HCT116 (cell line): ENCODE results near the gene CBFB. TPM values are rescaled to one million over a fixed set of nuclear protein-coding genes. Genes with fewer than 3 reads are reported as not detected.

ENCODE experiments used
- ATAC-seq: fragments of 200-7000 bp; cut with Tn5 transposase; 2 replicates; pipeline ENCODE4 v1.9.1; 2020; ENCODE audit warnings: mild to moderate bottlenecking, moderate library complexity
- BruUV-seq: library from RNA; stranded (reverse); fragments of 400-500 nt; replicated peaks from 2 replicates; lab custom pipeline; 2021; lab: Mats Ljungman, UMichigan
- CTCF ChIA-PET: fragments of 300-600 bp; sonication (Branson Sonifier 250); formaldehyde crosslinking; loops from one replicate; lab custom pipeline; 2021; ENCODE audit warnings: antibody characterized with exemption; lab: Charles Lee
- POLR2A ChIA-PET: fragments of 300-600, 350-600 bp; sonication (Branson Sonifier 250); formaldehyde crosslinking; loops from one replicate; lab custom pipeline; 2021; ENCODE audit warnings: antibody characterized with exemption; lab: Charles Lee
- RAD21 ChIA-PET, 2 experiments: fragments of 300-600 bp; sonication (Branson Sonifier 250); formaldehyde crosslinking; loops; one replicate each; lab custom pipeline; 2023; ENCODE audit warnings: low total read pairs in 2 of 2; ENCODE audit not compliant: uncharacterized antibody in 2 of 2, unreplicated experiment in 2 of 2, low non-redundant PET in 1 of 2; lab: Charles Lee
- DNase-seq: peaks from one replicate; pipeline ENCODE4 v3.0.0-alpha.2; 2010; ENCODE audit warnings: low read depth, low spot score
- H2AFZ ChIP-seq: fragments of 200-600 bp; shearing (Covaris generic), sonication (generic); 2 replicates; pipeline ENCODE4 v1.6.1; 2017; ENCODE audit warnings: low read depth, mixed run types, mixed read lengths, antibody characterized with exemption, low read length; ENCODE audit not compliant: poor library complexity, severe bottlenecking
- H3K27ac ChIP-seq: 2 replicates; pipeline ENCODE4 v1.5.1; 2012; ENCODE audit warnings: low read depth, low read length
- H3K27me3 ChIP-seq: fragments of 200-600 bp; sonication (generic); 2 replicates; pipeline ENCODE4 v1.6.1; 2016; ENCODE audit warnings: mixed run types, low read length, mixed read lengths; ENCODE audit not compliant: insufficient read depth
- H3K36me3 ChIP-seq, 2 experiments: fragments of 200-500 bp in 1 of 2; fragments of 200-600 bp in 1 of 2; sonication (Bioruptor generic) in 1 of 2; sonication (generic) in 1 of 2; 2 replicates each; pipeline versions ENCODE4 v1.5.1 to v1.6.1; 2014 to 2016; ENCODE audit warnings: low read length in 2 of 2, inconsistent platforms in 1 of 2, mixed read lengths in 1 of 2, mixed run types in 1 of 2; ENCODE audit not compliant: insufficient read depth in 2 of 2, control insufficient read depth in 1 of 2
- H3K4me1 ChIP-seq, 2 experiments: fragments of 200-600 bp in 1 of 2; sonication (generic) in 1 of 2; 2 replicates each; pipeline versions ENCODE4 v1.5.1 to v1.6.1; 2012 to 2017; ENCODE audit warnings: low read length in 2 of 2, inconsistent platforms in 1 of 2, mild to moderate bottlenecking in 1 of 2, mixed read lengths in 1 of 2, mixed run types in 1 of 2, moderate library complexity in 1 of 2; ENCODE audit not compliant: insufficient read depth in 2 of 2, control insufficient read depth in 1 of 2
- H3K4me2 ChIP-seq: fragments of 200-600 bp; sonication (generic); 2 replicates; pipeline ENCODE4 v1.6.1; 2017; ENCODE audit warnings: mixed run types, low read length, mixed read lengths
- H3K4me3 ChIP-seq, 2 experiments: fragments of 200-600 bp in 1 of 2; sonication (generic) in 1 of 2; replicated peaks in 1 of 2; 2 replicates each; pipeline ENCODE4 v1.5.1; 2011 to 2016; ENCODE audit warnings: low read length in 2 of 2, control low read depth in 1 of 2, low read depth in 1 of 2, mild to moderate bottlenecking in 1 of 2, mixed read lengths in 1 of 2, mixed run types in 1 of 2
- H3K79me2 ChIP-seq: fragments of 200-600 bp; sonication (generic); 2 replicates; pipeline ENCODE4 v1.6.1; 2017; ENCODE audit warnings: mild to moderate bottlenecking, mixed run types, low read length, moderate library complexity, mixed read lengths; ENCODE audit not compliant: insufficient read depth
- H3K9ac ChIP-seq: fragments of 200-600 bp; sonication (generic); 2 replicates; pipeline ENCODE4 v1.6.1; 2016; ENCODE audit warnings: low read length, mixed read lengths
- H3K9me2 ChIP-seq: fragments of 200-600 bp; sonication (generic), shearing (Covaris generic); 2 replicates; pipeline ENCODE4 v1.6.1; 2017; ENCODE audit warnings: mixed run types, mild to moderate bottlenecking, moderate library complexity; ENCODE audit not compliant: insufficient read depth
- H3K9me3 ChIP-seq, 2 experiments: fragments of 200-500 bp in 1 of 2; fragments of 200-600 bp in 1 of 2; sonication (Bioruptor generic) in 1 of 2; sonication (generic) in 1 of 2; 2 replicates each; pipeline ENCODE4 v1.6.1; 2014 to 2017; ENCODE audit warnings: low read length in 2 of 2, mixed read lengths in 2 of 2, inconsistent platforms in 1 of 2, low read depth in 1 of 2, mild to moderate bottlenecking in 1 of 2, mixed run types in 1 of 2, moderate library complexity in 1 of 2; ENCODE audit not compliant: control insufficient read depth in 1 of 2, insufficient read depth in 1 of 2
- H4K20me1 ChIP-seq: fragments of 200-600 bp; sonication (generic), shearing (Covaris generic); 2 replicates; pipeline ENCODE4 v1.6.1; 2017; ENCODE audit warnings: mixed run types, mild to moderate bottlenecking, moderate library complexity; ENCODE audit not compliant: insufficient read depth
- ATF3 ChIP-seq: IDR thresholded peaks from 2 replicates; pipeline ENCODE4 v1.6.1; 2012
- CTCF ChIP-seq, 3 experiments: fragments of 200-600 bp in 1 of 3; sonication (generic) in 1 of 3; IDR thresholded peaks in 2 of 3; conservative IDR thresholded peaks in 1 of 3; 2 replicates each; pipeline ENCODE4 v1.5.1; 2012 to 2017; ENCODE audit warnings: low read depth in 2 of 3, low read length in 2 of 3, antibody characterized with exemption in 1 of 3, borderline replicate concordance in 1 of 3, control low read depth in 1 of 3, mild to moderate bottlenecking in 1 of 3, mixed read lengths in 1 of 3, mixed run types in 1 of 3, moderate library complexity in 1 of 3; ENCODE audit not compliant: insufficient read depth in 1 of 3
- SIN3A ChIP-seq: IDR thresholded peaks from 2 replicates; pipeline ENCODE4 v1.6.1; 2012; ENCODE audit warnings: low read depth
- intact Hi-C: fragments of 100-400 bp; cut with micrococcal nuclease; formaldehyde crosslinking; loops from 2 replicates; pipeline ENCODE4 v1.10.0; 2022
- total RNA-seq: library from RNA; stranded (reverse); gene quantifications from one replicate; pipeline ENCODE4 v1.2.1, GENCODE V29; 2021; ENCODE audit not compliant: unreplicated experiment

CBFB gene
- total RNA-seq, 1 experiment from 2014 or later: 101 TPM

GRCh38 chr16:67101311-67102082, 72.5 kb downstream of the CBFB start:
- TF ChIP-seq CTCF (IDR thresholded peaks at IDR 0.05 in 2 of 3, conservative IDR thresholded peaks at IDR 0.05 in 1 of 3; ENCODE audit: borderline replicate concordance in 1 of 3, insufficient read depth in 1 of 3, low read depth in 2 of 3, low read length in 2 of 3) (0 out of 6 replicates have a peak, but pooled peaks of 1 of the 3 experiments have one; percentile 2), ATF3 (no peak), SIN3A (no peak)
- Histone ChIP-seq H2AFZ (no peak overlapping the region), H3K9me3 (no peaks in the 10 kb centered on the region), H3K9me2 (no peaks in the 10 kb centered on the region), H4K20me1 (peaks cover 5% of the 10 kb centered on the region; the same call in 1 of the 2 replicates), H3K27ac (no peak overlapping the region), H3K4me3 (no peak overlapping the region), H3K4me2 (no peak overlapping the region), H3K9ac (no peak overlapping the region), H3K4me1 (peaks cover 0 to 6% of the 10 kb centered on the region in 2 experiments; a peak in 2 of 4 replicates), H3K79me2 (no peaks in the 10 kb centered on the region), H3K36me3 (peaks cover 10 to 18% of the 10 kb centered on the region in 2 experiments; a peak in 3 of 4 replicates), H3K27me3 (no peaks in the 10 kb centered on the region)
- intact Hi-C loops: loop anchor here (2.0 to 10.0 kb wide), 3 partner anchors 83 to 207 kb away; no protein-coding TSS in a partner anchor
- BruUV-seq: no TSS peak
- RAD21 ChIA-PET: interaction anchor here (0.7 to 1.1 kb wide), 2 partner anchors 73 to 84 kb away, joined by 3 to 4 read pairs; no protein-coding TSS in a partner anchor
- CTCF ChIA-PET: interaction anchor here (1.9 to 2.6 kb wide), 2 partner anchors 69 to 83 kb away, joined by 4 to 26 read pairs; partner anchors contain the start of gene NOL3
- DNase-seq (no peak), ATAC-seq (0 out of 2 replicates have a peak, but pooled peaks have one; percentile 12)
- POLR2A ChIA-PET: no interaction called here
